ENCODE measurements around the gene INF2.

Gene INF2

DNA sequence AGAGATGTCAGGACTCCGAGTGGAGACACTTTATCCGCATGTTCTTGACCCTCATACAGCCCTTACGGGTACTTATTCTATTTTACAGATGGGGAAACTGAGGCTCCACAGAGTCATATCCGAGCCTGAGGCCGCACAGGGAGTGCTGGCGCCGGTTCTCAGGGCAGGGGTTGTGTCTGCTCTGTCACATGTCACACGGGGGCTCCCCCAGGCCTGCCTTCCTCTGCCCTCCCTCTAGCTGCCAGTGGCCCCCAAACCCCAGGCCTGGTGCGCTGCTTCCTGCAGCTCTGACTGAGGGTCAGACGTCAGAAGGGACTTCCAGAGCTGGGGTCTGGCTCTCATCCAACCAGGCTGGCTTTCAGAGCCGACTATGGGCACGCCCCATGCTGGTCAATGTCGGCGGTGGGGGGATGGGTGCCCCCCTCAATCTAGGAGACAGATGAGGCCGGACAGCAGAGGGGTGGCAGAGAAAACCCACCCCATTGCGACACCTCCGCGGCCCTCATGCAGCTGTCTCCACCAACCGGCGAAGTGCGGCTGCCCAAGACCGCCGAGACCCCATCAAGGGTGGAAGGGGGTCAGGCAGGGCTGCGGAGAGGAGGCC lies 811 bp upstream of the INF2 start:
- in situ Hi-C loops (cut with MboI; ENCODE audit: low sequenced_read_pairs) = no loop called here

DNA sequence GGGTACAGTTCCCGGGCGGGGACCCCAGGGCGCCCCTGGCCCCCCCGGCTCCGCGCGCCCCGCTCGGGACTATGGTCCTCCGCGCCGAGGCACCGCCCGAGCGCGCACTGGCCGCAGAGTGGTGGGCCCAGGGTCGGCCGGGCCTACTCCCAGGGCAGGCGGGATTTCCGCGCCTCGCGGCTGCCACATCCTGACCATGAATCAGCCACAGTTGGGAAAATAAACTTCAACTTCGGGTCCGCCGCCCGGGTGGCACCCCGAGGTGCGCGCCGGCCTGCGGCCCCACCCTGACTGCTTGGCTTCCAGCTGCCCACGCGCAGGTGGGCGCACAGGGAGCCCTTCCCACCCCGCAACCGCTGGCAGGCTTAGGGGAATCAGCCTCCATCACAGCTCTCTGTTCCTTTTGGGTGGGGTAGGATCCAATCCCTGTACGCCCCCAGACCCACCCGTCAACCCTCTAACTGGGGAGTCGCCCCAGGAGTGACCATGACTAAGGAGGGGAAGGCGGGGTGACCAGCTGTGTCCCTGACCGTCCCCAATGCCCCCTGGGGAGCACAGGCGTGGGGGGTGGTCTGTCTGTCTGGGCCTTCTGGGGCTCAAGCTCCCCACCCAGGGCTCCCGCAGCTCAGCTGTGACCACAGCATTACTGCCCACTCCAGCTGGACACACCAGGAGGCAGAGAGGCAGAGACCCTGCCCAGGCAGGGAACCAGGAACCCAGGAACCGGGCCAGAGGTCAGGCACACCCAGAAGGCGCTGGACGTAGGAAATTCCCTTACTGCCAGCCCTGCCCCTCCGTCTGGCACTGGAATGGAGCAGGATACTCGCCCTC lies 678 bp downstream of the INF2 start:
- in situ Hi-C loops (cut with MboI; ENCODE audit: low sequenced_read_pairs) = no loop called here

DNA sequence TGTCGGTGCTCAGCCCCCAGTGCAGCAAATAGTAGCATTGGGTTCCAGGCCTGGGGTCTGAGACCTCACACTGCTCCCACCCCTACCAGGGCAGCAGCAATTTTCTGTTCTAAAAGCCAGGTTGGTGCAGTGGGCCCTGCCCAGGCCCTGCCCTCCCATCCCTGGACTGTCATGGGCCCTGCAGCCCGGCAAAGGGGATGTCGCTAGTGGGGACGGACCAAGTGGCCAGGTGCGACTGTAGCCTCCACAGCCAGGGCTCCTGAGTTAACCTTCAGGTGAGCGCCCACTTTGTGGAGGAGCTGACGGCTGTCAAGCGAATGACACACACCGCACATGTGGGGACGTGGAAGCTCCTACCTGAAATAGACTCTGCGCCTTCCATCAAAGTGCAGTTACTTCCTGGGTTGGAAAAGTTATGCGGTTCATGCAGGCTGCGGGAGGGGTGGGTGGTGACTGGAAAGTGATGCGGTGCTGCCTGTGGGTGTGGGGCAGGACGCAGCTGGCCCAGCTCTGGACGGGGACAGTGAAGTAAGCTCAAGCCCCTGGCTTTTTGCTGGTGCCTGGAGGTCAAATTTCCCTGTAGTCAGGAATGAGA lies 1.5 kb downstream of the INF2 start:
- in situ Hi-C loops (cut with MboI; ENCODE audit: low sequenced_read_pairs) = no loop called here

DNA sequence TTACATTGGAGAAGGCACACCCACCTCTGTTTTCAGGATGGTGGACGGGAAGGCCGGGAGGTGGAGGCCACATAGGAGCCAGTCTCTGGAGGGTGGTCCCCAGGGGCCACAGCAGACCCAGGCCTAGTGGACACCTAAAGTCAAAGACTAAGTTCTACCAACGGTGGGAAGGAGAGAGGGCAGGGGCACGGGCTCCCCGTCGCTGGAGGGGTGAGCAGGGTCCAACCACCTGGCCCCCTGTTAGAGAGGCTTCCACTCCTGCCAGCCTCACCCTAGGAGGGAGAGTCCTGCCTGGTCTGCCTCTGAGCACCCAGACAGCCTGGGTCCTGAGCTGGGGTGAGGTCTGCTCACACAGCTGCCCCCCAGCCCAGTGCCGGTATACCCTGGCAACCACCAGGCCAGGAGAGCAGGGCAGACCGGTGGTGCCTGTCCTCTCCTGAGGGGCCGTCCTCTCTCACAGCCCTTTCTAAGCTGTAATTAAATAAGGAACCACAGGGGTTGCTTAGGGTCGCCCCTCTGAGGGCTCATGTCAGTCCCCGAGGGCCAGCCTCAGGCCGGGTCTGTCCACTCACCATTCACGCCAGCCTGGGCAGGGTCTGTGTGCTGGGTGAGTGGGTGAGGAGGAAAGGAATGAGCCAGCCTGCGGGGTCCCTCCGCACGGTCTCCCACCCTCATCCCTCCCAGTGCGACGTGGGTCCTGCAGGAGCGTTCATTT lies 2.3 kb downstream of the INF2 start:
- in situ Hi-C loops (cut with MboI; ENCODE audit: low sequenced_read_pairs) = no loop called here

DNA sequence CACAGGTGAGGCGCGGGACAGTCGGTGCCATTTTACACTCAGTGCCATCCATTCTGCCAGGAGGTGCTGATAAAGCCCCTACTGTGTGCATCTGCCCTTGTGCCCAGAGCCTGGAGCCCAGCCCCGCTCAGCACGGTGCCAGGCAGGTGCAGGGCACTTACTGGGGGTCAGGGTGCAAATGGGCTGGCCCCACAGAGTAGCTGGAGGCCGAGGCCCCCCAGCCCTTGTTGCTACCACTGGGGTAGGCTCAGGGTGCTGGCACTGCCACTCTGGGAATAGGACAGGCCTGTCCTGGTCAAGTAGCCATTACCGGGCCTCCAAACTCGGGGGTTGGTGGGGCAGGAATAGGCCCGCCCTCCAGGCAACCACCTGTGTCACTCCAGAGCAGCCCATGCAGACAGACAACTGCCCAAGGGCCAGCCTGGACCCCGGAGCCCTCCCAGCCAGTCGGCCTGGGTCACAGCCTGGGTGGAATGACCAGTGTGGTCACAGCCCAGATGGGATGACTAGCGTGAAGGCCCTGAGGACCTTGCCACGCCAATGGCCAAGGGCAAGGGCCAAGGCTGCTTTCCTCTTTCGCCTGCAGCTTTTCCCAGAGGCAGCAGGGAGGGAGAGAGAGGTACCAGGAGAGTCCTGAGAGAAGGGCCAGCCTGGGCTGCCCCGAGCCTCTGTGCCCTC lies 3.0 kb downstream of the INF2 start:
- in situ Hi-C loops (cut with MboI; ENCODE audit: low sequenced_read_pairs) = no loop called here

DNA sequence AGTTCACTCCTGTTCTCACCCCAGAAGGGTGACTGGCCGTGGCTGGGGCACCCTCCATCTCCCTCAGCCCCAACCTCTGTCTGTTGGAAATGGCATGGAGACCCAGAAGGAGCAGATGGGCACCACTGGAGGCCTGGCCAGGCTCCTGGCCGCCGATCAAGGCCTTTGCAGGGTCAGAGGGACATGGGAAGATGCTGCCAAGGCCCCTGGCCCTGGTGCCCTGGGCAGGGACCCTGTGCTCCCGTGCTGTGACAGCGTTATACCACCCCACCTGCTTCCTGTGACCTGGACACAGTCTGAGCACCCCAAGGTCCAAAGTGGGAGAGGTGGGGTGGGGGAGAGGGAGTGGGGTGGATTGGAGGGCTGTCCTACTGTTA lies 3.5 kb downstream of the INF2 start:
- in situ Hi-C loops (cut with MboI; ENCODE audit: low sequenced_read_pairs) = no loop called here

DNA sequence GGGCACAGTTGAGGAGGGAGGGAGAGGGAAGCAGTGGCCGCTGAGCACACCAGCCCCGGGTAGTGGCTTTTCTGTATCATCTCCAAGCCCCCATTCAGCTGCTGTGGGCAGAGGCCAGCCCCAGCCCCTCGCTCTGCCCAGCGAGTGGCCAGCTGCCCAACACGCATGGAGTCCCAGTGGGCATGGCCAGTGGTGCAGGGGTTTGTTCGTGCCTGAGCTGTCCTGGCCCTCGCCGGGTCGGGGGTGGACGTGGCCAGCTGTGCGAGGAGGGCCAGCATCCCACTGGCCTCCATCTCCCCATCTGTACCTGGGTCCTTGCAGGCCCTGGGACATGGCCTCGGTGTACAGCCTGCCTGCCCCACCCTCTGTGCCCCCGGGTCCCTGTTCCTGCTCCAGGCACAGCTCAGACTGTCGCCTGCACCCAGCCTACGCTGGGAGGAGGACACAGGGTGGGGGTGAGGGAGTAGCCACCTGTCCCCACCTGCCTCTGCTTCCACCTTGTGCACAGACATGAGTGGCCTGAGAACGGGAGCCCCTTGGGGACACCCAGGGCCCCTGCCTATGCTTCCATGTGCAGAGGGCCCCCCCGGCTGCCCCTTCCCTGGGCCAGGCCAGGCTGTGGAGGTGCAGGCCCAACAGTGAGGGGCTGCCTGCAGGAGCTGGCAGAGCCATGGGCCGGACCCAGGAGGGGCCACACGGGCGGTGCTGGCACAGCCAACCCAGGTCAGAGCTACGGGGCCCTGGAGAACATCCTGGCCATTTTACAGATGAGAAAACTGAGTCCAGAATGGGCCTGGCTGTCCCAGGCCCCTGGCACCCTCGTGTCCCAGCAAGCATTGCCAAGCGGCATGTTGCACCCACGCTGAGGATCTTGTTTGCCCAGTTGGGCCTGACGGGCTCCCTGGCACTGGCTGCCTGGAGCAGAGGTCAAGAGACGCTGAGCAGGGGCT lies 4.3 kb downstream of the INF2 start:
- in situ Hi-C loops (cut with MboI; ENCODE audit: low sequenced_read_pairs) = no loop called here

DNA sequence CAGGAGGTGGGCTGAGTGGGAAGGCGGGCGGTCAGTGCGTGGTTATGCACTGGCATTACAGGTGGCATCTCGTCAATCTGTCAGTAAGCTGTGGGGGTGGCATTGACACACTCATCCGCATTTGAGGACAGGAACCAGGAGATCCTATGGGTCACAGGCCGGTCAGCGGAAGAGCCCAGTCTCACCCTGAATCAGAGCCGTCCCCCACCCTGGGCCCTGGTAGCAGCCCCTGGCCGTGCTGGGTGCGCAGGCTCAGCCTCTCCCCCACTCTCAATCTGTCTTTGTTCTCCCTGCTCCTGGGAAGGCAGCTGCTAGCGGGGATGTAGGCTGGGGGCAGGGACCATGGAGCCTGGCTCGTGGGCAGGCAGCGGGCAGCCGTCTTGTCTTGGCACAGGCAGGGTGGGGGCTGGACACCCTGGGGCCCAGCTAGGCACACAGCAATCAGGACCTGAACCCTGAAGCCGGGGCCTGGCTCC lies 5.1 kb downstream of the INF2 start:
- in situ Hi-C loops (cut with MboI; ENCODE audit: low sequenced_read_pairs) = no loop called here

DNA sequence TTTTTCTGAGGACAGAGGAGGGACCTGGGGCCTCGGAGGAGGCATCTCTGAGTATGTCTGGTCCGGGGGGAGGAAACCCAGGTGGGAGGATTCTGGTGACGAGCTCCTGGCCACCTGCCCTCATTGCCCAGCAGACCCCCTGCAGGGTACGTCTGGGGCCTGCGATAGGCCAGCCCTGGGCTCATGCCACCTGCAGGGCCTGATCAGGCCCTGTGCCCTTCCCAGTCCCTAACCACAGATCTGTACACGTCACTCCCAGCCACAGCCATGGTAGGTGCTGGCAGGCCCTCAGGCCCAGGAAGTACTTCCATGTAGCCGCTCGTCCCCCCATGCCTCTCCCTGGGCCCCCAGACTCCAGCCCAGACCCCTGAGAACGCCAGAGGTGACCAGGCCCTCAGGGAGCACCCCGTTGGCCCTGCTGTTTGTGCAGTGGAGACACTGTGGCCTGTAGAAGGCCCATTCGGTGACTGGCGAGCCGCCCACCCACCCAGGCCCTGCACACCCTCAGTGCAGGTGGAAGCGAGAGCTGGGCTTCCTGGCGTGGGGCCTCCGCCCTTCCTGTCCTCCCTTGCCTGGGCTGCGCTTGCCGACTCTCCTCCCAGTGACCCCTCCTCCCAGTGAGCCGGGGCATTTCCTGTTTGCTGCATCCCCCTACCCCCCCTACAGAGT lies 5.7 kb downstream of the INF2 start:
- in situ Hi-C loops (cut with MboI; ENCODE audit: low sequenced_read_pairs) = no loop called here

DNA sequence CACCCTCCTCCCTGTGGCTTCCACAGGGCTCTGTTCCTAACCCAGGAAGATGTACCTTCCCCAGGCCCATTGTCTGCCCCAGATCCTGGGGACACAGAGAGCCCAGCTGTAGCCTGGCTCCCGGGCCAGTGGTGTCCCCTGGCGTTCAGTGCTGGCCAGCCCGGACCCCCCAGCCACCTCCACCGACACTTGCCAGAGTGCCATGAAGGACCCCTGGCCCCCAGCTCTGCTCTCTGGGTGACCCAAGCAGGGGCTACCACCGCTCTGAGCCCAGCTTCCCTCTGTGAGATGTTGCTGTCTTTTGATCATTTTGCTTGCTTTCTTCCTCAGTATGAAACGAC lies 6.2 kb downstream of the INF2 start:
- in situ Hi-C loops (cut with MboI; ENCODE audit: low sequenced_read_pairs) = no loop called here

DNA sequence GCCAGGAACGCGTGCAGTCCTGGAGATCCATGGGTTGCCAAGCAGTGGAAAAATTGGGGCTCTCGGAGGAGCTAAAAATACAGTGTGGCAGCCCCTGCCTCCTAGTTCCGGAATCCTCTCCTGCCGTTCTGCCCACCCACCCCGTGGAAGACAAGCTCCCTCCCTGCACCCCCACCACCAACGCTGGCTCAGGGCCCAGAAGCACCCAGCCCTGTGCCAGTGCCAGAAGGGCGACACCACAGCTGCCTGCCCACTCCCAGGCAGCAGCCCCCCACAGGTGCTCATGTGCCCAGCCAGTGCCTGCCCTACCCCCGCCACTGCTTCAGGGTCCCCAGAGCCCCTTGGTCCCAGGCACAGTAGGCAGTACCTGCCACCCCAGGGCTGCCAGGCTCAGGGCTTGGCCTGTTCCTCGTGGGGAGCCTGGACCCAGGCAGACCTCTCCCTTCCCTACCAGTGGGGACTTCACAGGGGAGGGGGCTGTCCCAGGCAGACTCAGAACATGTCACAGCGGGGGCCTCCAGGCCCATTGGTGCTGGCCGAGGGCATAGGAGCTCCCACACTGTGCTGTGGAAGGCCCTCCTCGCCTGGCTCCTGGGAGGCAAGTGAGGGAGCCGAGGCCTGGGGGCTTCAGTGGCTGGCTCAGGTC lies 7.4 kb downstream of the INF2 start:
- in situ Hi-C loops (cut with MboI; ENCODE audit: low sequenced_read_pairs) = no loop called here

DNA sequence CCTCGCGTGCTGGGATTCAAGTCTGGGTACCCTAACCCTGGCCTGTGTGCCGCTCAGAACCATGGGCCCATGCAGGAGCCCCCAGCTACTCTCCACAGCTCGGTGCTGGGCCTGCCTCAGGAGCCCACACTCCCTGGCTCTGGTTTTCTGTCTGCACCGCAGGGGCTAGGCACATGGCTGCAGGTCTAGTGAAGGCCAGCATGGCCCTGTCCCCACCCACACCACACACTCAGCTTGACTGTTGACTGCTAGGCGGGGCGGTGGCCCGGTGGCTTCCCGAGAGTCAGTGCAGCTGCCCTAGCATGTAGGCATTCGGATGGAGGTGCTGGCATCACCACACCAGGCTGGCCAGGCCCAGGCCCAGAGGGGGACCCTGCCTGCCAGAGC lies 7.9 kb downstream of the INF2 start:
- in situ Hi-C loops (cut with MboI; ENCODE audit: low sequenced_read_pairs) = no loop called here

DNA sequence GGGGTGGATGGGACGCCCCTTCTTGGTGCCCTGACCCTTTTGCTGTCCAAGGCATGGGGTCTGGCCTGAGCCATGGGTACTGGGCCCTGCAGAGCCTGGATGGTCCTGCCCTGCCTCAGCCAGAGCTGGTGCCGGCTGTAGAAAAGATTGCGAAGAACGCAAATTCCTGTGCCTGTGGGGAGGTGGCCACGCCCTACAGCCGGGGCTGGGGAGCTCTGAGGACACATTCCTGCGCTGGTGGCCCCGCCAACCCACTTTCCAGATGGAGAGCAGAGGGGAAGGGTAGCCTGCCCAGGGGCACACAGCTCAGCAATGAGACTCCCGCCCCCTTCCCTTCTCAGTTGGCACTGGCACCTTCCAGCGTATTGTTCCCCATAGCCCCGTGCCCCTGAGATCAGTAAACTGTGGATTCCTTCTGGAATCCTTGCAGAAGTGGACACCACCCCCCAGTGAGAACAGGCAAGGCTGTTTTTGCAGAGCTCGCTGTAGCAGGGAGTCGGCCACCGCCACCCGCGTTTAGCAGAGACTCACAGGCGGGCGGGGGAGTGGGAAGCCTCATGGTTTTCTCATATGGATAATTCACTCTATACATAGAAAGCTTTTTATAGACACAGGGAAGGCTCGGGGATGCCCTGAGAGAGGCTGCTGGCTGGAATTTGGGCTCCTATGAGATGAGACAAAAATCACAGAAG lies 8.6 kb downstream of the INF2 start:
- in situ Hi-C loops (cut with MboI; ENCODE audit: low sequenced_read_pairs) = no loop called here

DNA sequence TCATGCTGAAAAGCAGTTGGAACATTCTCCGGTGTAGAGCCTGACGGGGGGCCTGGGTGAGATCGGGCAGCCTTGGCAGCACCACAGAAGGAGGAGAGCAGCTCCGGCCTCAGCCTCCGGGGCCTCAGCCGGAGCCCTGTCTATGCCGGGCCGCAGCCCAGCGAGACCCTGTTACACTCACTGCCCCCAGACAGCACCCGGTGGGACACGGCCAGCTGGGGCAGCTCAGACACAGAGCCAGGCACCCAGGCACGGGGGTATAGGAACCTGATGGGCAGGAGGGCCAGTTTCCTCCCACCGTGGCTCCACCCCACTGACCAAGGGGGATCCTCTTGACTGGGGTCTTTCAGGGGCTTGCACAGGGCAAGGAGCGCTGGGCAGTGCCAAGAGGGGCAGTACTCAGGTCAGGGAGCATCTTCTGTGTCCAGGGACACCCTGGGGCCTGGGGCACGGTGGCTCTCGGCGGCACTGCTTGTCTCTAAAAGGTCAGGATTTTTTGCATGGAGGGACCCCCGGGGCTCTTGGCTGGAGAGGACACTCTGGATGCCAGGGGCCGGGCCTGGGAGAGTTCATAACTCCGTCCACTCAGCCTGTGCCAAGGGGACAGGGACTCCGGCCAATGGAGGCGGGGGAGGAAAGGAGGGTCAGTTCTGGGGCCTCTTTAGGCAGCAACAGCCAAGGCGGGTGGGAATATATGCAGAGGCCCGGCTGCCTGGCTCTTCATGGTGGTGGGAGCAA lies 9.4 kb downstream of the INF2 start:
- in situ Hi-C loops (cut with MboI; ENCODE audit: low sequenced_read_pairs) = no loop called here

DNA sequence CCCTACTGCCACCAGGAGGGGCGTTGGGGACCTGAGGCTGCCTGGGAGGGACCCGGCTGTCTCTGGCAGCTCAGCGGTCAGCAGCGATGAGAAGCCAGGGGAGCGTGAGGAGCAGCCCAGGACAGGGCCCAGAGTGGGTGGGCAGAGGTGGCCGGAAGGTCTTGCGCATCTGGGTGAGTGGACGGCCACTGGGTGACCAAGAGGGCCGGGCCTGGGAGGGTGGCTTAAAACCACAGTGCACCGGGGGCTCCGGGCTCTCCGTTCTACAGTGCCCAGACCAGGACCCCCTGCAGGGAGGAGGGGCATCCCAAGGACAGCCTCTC lies 10.0 kb downstream of the INF2 start:
- in situ Hi-C loops (cut with MboI; ENCODE audit: low sequenced_read_pairs) = no loop called here

DNA sequence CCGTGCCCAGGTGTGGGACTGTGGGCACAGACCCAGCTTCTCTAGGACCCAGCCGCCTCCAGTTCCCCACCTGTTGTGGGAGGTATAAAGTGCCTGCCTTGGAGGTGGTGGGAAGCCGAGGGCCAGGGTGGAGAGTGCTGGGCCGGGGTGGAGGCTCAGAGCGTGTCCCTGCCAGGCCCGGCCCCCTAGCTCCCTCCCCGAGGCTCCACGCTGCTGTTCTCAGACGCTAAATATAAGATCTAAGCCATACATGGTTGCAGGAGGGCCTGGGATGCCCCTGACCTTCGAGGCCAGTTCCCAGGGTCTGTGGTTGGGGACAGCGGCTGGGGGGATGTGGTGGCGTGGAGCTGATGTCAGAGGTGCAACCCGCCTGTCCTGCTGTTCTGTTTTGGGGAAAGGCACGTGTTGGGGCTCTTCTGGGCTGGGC lies 10.8 kb downstream of the INF2 start:
- in situ Hi-C loops (cut with MboI; ENCODE audit: low sequenced_read_pairs) = no loop called here

DNA sequence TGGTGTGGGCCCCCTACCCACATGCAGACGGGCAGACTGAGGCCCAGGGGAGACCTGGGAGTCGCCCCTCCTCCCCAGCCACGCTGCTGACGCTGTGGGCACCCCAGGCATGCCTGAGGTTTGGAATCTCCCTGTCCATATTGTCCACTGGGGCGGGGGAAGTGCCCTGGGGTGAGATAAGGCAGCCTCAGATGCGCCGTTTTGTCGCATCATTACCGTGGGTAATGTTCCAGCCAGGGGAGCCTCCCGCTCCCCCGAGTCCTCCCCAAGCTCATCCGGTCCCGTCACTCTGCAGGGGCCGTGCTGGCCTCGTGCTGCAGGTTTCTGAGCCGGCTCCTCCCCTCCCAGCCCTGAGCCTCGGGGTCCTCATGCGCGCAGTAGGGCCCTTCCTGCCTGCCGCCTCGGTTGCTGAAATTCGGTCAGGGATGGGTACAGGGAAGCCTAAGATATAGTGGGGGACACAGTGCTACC lies 11.4 kb downstream of the INF2 start:
- in situ Hi-C loops (cut with MboI; ENCODE audit: low sequenced_read_pairs) = no loop called here
